H1 (cell line): ENCODE measurements around the gene GRM4.

Source experiments
- CTCF ChIP-seq, 3 experiments: IDR thresholded peaks; 1 replicate in 2 of 3; 2 replicates in 1 of 3; pipeline versions ENCODE4 v1.5.1 to v1.6.1; 2011; ENCODE audit warnings: low read length in 3 of 3, mild to moderate bottlenecking in 3 of 3, inconsistent platforms in 2 of 3, low read depth in 1 of 3, moderate library complexity in 1 of 3; ENCODE audit not compliant: insufficient read depth in 1 of 3; ENCODE audit errors: control extremely low read depth in 1 of 3
- EZH2 ChIP-seq: fragments of 200-600 bp; sonication (generic); IDR thresholded peaks from 2 replicates; pipeline ENCODE4 v1.7.1; 2012; ENCODE audit warnings: low read depth, mild to moderate bottlenecking, moderate library complexity, low read length, inconsistent platforms; ENCODE audit not compliant: severe bottlenecking
- POLR2A ChIP-seq, 2 experiments: IDR thresholded peaks; 1 replicate in 1 of 2; 2 replicates in 1 of 2; pipeline ENCODE4 v1.6.1; 2011; ENCODE audit warnings: low read depth in 2 of 2, low read length in 2 of 2, mild to moderate bottlenecking in 2 of 2; ENCODE audit errors: control extremely low read depth in 1 of 2
- RXRA ChIP-seq: IDR thresholded peaks from 2 replicates; pipeline ENCODE4 v1.6.1; 2011; ENCODE audit warnings: low read depth, mild to moderate bottlenecking, low read length, moderate library complexity; ENCODE audit not compliant: insufficient read depth
- SIN3A ChIP-seq, 2 experiments: IDR thresholded peaks in 1 of 2; conservative IDR thresholded peaks in 1 of 2; 2 replicates each; pipeline ENCODE4 v1.6.1; 2011 to 2012; ENCODE audit warnings: low read length in 2 of 2, improper control_type of control experiment in 1 of 2, low read depth in 1 of 2, mild to moderate bottlenecking in 1 of 2

GRCh38 chr6:34179106-34179720, 33.3 kb upstream of the GRM4 start:
- TF ChIP-seq POLR2A (IDR thresholded peaks at IDR 0.05; ENCODE audit: control extremely low read depth in 1 of 2, low read depth in 2 of 2, low read length in 2 of 2) (no peak), EZH2 (no peak), CTCF (IDR thresholded peaks at IDR 0.05; ENCODE audit: control extremely low read depth in 1 of 3, insufficient read depth in 1 of 3, low read depth in 1 of 3, low read length in 3 of 3) (no peak), SIN3A (conservative IDR thresholded peaks at IDR 0.05 in 1 of 2, IDR thresholded peaks at IDR 0.05 in 1 of 2; ENCODE audit: low read depth in 1 of 2, low read length in 2 of 2) (no peak), RXRA (no peak)
